Choroid plexus epithelial cell (primary cell): ENCODE results near the gene GTPBP6.

ENCODE experiments used
- DNase-seq: peaks from one replicate; pipeline ENCODE4 v3.0.0-alpha.2; 2010; ENCODE audit warnings: low read depth
- H3K4me3 ChIP-seq: 2 replicates; pipeline ENCODE4 v1.5.1; 2011; ENCODE audit warnings: low read depth, mild to moderate bottlenecking, control low read depth, low read length, moderate library complexity
- TF ChIP-seq, protein P1 (sequence below): conservative IDR thresholded peaks from 2 replicates; pipeline ENCODE4 v1.5.1; 2011; ENCODE audit warnings: low read depth, mild to moderate bottlenecking, control low read depth, inconsistent platforms, low read length, moderate library complexity

The GTPBP6 gene

DNA sequence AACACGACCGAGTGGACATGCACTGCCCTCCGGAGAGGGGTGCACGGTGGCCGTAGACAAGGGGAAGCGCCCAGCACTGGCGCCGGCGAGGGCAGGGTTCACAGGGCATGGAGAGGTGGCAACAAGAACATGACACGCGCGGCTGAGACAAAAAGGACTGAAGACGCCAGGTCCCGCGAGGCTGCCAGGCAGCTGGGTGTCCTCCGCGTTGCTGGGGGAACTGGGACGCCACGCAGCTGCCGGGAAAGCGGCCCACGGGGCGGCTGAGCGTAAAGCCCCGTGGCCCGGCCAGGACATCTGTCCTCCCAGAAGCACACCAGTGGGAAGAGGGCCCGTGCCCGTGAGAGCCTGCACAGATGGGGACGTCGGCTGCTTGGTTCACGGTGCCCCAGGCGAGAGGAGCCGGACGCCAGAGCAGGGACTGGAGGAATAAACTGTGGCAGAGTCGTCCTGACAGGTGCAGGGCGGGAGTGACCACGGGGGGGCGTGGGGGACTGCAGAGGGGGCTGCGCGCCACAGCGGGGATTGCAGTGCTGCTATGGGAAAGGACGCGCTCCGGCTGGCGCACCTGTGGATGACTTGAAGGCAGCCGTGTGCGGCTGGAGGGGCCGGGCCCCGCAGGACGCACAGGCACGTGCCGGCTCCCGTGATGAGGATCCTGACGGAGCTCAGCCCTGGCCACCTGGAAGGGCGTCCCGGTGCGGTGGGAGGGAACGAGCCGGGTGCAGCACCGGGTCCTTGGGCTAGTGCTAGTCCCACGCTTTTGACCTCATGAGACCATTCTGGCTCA is 32.1 kb upstream of the GTPBP6 start:
- TF ChIP-seq, protein P1, sequence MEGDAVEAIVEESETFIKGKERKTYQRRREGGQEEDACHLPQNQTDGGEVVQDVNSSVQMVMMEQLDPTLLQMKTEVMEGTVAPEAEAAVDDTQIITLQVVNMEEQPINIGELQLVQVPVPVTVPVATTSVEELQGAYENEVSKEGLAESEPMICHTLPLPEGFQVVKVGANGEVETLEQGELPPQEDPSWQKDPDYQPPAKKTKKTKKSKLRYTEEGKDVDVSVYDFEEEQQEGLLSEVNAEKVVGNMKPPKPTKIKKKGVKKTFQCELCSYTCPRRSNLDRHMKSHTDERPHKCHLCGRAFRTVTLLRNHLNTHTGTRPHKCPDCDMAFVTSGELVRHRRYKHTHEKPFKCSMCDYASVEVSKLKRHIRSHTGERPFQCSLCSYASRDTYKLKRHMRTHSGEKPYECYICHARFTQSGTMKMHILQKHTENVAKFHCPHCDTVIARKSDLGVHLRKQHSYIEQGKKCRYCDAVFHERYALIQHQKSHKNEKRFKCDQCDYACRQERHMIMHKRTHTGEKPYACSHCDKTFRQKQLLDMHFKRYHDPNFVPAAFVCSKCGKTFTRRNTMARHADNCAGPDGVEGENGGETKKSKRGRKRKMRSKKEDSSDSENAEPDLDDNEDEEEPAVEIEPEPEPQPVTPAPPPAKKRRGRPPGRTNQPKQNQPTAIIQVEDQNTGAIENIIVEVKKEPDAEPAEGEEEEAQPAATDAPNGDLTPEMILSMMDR = no peak
- no peak for DNase-seq
- H3K4me3 ChIP-seq = no peak overlapping the region

DNA sequence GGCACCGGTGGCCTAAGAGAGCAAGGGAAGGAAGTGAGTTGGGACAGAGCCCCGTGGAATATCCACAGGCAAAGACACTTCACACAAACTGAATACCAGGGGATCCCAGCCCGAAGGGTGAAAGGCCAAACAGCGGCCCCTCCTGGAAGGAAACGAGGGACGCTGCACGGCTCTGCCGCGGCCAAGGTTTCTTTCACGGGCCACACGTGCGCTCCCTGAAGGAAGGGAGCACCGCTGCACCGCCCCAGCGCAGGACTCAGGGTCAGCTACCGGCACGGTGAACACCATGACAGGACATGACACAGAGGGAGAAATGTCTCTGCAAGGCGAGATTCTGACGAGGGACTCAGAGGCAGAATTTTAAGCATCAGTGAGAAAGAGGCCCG is 31.5 kb upstream of the GTPBP6 start:
- TF ChIP-seq, protein P1 = no peak
- no peak for DNase-seq
- H3K4me3 ChIP-seq = no peak overlapping the region

DNA sequence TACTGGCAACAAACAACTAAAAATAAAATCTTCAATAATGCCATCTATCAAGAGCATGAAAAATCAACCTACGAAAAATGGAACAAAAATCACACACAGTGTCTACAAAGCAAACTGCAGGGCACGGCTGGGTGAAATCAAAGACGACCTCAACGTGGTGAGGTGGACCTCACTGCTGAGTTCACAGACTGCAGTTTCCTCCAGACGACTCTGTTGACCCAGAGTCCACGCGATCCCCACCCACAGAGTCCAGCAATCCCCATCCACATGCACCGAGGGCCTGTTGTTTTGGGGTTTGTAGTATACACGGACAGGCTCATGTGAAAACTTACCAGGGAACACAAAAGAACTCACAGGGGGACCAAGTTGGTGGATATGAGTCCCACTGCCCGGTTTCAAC is 31.1 kb upstream of the GTPBP6 start:
- TF ChIP-seq, protein P1 = no peak
- DNase-seq = no peak
- no peak overlapping the region for H3K4me3 ChIP-seq

GRCh38 chrX:349196-349595 is 30.6 kb upstream of the GTPBP6 start:
- no peak for DNase-seq
- no peak overlapping the region for H3K4me3 ChIP-seq
- TF ChIP-seq, protein P1 = no peak

DNA sequence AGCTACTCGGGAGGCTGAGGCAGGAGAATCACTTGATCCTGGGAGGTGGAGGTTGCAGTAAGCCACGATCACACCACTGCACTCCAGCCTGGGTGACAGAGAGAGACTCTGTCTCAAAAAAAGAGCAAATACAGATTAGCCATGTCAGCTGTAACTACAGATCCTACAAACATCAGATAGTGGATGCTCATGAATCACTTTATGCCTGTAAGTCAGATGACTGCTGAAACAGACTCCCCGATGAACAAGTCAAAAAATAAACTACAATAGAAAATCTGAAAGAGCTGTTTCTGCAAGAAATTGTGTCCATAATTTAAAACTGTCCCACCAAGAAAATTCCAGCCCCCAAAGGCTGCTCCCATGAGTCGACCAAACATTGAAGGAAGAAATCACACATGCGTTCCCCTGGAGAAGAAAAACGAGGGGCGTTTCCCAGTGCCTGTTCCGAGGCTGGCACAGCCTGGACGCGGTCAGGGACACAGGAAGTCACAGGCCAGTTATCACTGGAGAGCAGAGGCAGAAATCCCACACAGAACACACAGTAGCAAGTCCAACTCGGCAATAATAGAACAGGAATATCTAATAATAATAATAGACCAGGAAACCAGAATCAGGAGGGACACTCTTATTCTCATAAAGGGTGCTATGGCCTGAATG is 30.0 kb upstream of the GTPBP6 start:
- no peak overlapping the region for H3K4me3 ChIP-seq
- TF ChIP-seq, protein P1 = no peak
- DNase-seq = peak; percentile 66

GRCh38 chrX:347351-348117 is 28.9 kb upstream of the GTPBP6 start:
- H3K4me3 ChIP-seq = no peak overlapping the region
- no peak for DNase-seq
- TF ChIP-seq, protein P1 = no peak
